ENCODE measurements around the gene CTU2. TPM values are rescaled to one million over a fixed set of nuclear protein-coding genes. Genes with fewer than 3 reads are reported as not detected.

CTU2 gene
- total and polyA plus RNA-seq, 9 donors, result 9.5 to 17.0 (median 12.9) TPM

GRCh38 chr16:88721815-88722755 lies 15.8 kb downstream of the CTU2 start:
- no peak overlapping the region for H3K4me3 ChIP-seq (ENCODE audit: low read length)
- WGBS (ENCODE audit: insufficient coverage), result 91% methylated on average over 61 of the region's 61 CpGs
- DNase-seq, result no peak
- H3K27ac ChIP-seq (ENCODE audit: low read length), result no peak overlapping the region
- peaks cover 81% of the 10 kb centered on the region for H3K36me3 ChIP-seq (ENCODE audit: control insufficient read depth, insufficient read depth, low read length)
- H3K27me3 ChIP-seq (ENCODE audit: control insufficient read depth, insufficient read depth, low read length), result no peaks in the 10 kb centered on the region
- peaks cover 12% of the 10 kb centered on the region for H3K4me1 ChIP-seq (ENCODE audit: control insufficient read depth, insufficient read depth, low read length)
- H3K9me3 ChIP-seq (replicated peaks; ENCODE audit: control insufficient read depth, low read depth, low read length), result no peaks in the 10 kb centered on the region

GRCh38 chr16:88722784-88723506 lies 16.6 kb downstream of the CTU2 start:
- H3K9me3 ChIP-seq (replicated peaks; ENCODE audit: control insufficient read depth, low read depth, low read length), result no peaks in the 10 kb centered on the region
- no peak overlapping the region for H3K4me3 ChIP-seq (ENCODE audit: low read length)
- no peak overlapping the region for H3K27ac ChIP-seq (ENCODE audit: low read length)
- peaks cover 80% of the 10 kb centered on the region for H3K36me3 ChIP-seq (ENCODE audit: control insufficient read depth, insufficient read depth, low read length)
- no peaks in the 10 kb centered on the region for H3K27me3 ChIP-seq (ENCODE audit: control insufficient read depth, insufficient read depth, low read length)
- no peak for DNase-seq
- 87% methylated on average over 37 of the region's 39 CpGs for WGBS (ENCODE audit: insufficient coverage)
- peaks cover 17% of the 10 kb centered on the region for H3K4me1 ChIP-seq (ENCODE audit: control insufficient read depth, insufficient read depth, low read length)

GRCh38 chr16:88723507-88723887 lies 17.2 kb downstream of the CTU2 start:
- peaks cover 75% of the 10 kb centered on the region for H3K36me3 ChIP-seq (ENCODE audit: control insufficient read depth, insufficient read depth, low read length)
- WGBS (ENCODE audit: insufficient coverage), result 93% methylated on average over 7 of the region's 8 CpGs
- no peak overlapping the region for H3K4me3 ChIP-seq (ENCODE audit: low read length)
- peaks cover 20% of the 10 kb centered on the region for H3K4me1 ChIP-seq (ENCODE audit: control insufficient read depth, insufficient read depth, low read length)
- H3K9me3 ChIP-seq (replicated peaks; ENCODE audit: control insufficient read depth, low read depth, low read length), result no peaks in the 10 kb centered on the region
- no peak overlapping the region for H3K27ac ChIP-seq (ENCODE audit: low read length)
- DNase-seq, result no peak
- no peaks in the 10 kb centered on the region for H3K27me3 ChIP-seq (ENCODE audit: control insufficient read depth, insufficient read depth, low read length)

GRCh38 chr16:88723911-88724310 lies 17.6 kb downstream of the CTU2 start:
- no peaks in the 10 kb centered on the region for H3K27me3 ChIP-seq (ENCODE audit: control insufficient read depth, insufficient read depth, low read length)
- peaks cover 18% of the 10 kb centered on the region for H3K4me1 ChIP-seq (ENCODE audit: control insufficient read depth, insufficient read depth, low read length)
- H3K36me3 ChIP-seq (ENCODE audit: control insufficient read depth, insufficient read depth, low read length), result peaks cover 71% of the 10 kb centered on the region
- WGBS (ENCODE audit: insufficient coverage), result 84% methylated on average over 11 of the region's 17 CpGs
- DNase-seq, result no peak
- H3K4me3 ChIP-seq (ENCODE audit: low read length), result no peak overlapping the region
- H3K9me3 ChIP-seq (replicated peaks; ENCODE audit: control insufficient read depth, low read depth, low read length), result no peaks in the 10 kb centered on the region
- H3K27ac ChIP-seq (ENCODE audit: low read length), result no peak overlapping the region

GRCh38 chr16:88724855-88725555 lies 18.7 kb downstream of the CTU2 start:
- DNase-seq, result no peak
- H3K9me3 ChIP-seq (replicated peaks; ENCODE audit: control insufficient read depth, low read depth, low read length), result no peaks in the 10 kb centered on the region
- H3K27ac ChIP-seq (ENCODE audit: low read length), result no peak overlapping the region
- peaks cover 61% of the 10 kb centered on the region for H3K36me3 ChIP-seq (ENCODE audit: control insufficient read depth, insufficient read depth, low read length)
- no peaks in the 10 kb centered on the region for H3K27me3 ChIP-seq (ENCODE audit: control insufficient read depth, insufficient read depth, low read length)
- H3K4me1 ChIP-seq (ENCODE audit: control insufficient read depth, insufficient read depth, low read length), result peaks cover 9% of the 10 kb centered on the region
- no peak overlapping the region for H3K4me3 ChIP-seq (ENCODE audit: low read length)
- 73% methylated on average over 29 of the region's 31 CpGs for WGBS (ENCODE audit: insufficient coverage)

DNA sequence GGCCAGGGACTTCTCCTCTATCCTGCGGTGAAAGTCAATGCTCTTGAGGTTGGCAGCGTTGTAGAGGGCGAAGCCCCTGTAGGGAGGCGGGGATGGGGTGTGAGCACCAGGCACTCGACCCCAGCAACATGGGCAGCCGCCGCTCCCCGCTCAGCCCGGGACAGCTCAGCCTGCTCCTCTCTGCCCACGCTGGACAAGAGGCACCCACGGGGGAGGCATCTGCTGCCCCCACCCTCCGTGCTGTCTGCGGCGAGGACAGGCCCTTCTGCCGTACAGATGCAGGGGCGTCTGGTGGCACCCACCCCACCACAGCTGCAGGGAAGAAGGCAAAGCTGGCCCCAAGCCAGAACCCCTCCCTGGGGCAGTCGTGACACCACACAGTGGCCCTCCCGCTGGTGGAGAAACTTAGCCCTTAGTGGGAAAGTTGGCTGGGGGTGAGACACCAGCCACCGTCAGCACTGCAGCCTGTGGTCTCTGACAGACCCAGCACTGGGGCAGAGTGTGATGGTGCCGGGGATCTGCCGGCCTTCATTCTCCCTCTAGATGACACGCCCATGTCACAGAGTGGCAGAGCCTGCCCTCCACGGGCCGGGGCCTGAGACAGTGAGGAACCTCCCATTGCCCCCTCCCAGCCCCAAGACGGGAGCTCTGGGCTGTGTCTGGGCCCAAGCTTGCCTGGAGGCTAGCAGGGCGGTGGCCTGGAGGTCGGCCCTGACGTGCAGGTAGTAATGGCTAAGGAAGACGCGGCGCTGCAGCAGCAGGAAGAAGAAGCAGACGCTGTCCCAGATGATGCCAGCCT lies 19.5 kb downstream of the CTU2 start:
- H3K4me3 ChIP-seq (ENCODE audit: low read length), result no peak overlapping the region
- no peak for DNase-seq
- peaks cover 13% of the 10 kb centered on the region for H3K4me1 ChIP-seq (ENCODE audit: control insufficient read depth, insufficient read depth, low read length)
- no peaks in the 10 kb centered on the region for H3K9me3 ChIP-seq (replicated peaks; ENCODE audit: control insufficient read depth, low read depth, low read length)
- H3K27me3 ChIP-seq (ENCODE audit: control insufficient read depth, insufficient read depth, low read length), result no peaks in the 10 kb centered on the region
- peaks cover 54% of the 10 kb centered on the region for H3K36me3 ChIP-seq (ENCODE audit: control insufficient read depth, insufficient read depth, low read length)
- H3K27ac ChIP-seq (ENCODE audit: low read length), result no peak overlapping the region
- 74% methylated on average over 26 of the region's 32 CpGs for WGBS (ENCODE audit: insufficient coverage)

DNA sequence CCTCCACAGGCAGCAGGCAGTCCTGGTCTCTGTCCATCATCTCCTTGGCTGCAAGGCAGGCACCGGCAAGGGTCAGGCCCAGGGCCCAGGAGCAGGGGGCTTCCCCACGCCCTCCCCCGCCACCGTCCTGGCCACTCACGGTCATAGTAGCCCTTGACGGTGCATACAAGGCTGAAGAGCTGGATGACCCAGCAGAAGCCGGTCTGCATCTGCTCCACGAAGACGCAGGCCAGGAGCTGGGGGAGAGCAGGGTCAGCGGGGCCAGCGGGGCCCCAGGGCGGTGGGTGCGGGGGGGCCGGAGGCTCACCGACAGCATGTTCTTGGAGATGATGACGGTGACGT lies 20.1 kb downstream of the CTU2 start:
- DNase-seq, result no peak
- H3K4me3 ChIP-seq (ENCODE audit: low read length), result no peak overlapping the region
- peaks cover 48% of the 10 kb centered on the region for H3K36me3 ChIP-seq (ENCODE audit: control insufficient read depth, insufficient read depth, low read length)
- 66% methylated on average over 16 of the region's 17 CpGs for WGBS (ENCODE audit: insufficient coverage)
- no peak overlapping the region for H3K27ac ChIP-seq (ENCODE audit: low read length)
- H3K27me3 ChIP-seq (ENCODE audit: control insufficient read depth, insufficient read depth, low read length), result no peaks in the 10 kb centered on the region
- H3K9me3 ChIP-seq (replicated peaks; ENCODE audit: control insufficient read depth, low read depth, low read length), result no peaks in the 10 kb centered on the region
- peaks cover 19% of the 10 kb centered on the region for H3K4me1 ChIP-seq (ENCODE audit: control insufficient read depth, insufficient read depth, low read length)

- Histone ChIP-seq H3K4me1 (ENCODE audit: control insufficient read depth, insufficient read depth, low read length) (peaks cover 22% of the 10 kb centered on the region), H3K9me3 (replicated peaks; ENCODE audit: control insufficient read depth, low read depth, low read length) (no peaks in the 10 kb centered on the region), H3K27me3 (ENCODE audit: control insufficient read depth, insufficient read depth, low read length) (no peaks in the 10 kb centered on the region), H3K36me3 (ENCODE audit: control insufficient read depth, insufficient read depth, low read length) (peaks cover 43% of the 10 kb centered on the region), H3K27ac (ENCODE audit: low read length) (no peak overlapping the region), H3K4me3 (ENCODE audit: low read length) (no peak overlapping the region)
- 92% methylated on average over 28 of the region's 28 CpGs for WGBS (ENCODE audit: insufficient coverage)
- no peak for DNase-seq
Observed at GRCh38 chr16:88726981-88727380, 20.7 kb downstream of the CTU2 start.

DNA sequence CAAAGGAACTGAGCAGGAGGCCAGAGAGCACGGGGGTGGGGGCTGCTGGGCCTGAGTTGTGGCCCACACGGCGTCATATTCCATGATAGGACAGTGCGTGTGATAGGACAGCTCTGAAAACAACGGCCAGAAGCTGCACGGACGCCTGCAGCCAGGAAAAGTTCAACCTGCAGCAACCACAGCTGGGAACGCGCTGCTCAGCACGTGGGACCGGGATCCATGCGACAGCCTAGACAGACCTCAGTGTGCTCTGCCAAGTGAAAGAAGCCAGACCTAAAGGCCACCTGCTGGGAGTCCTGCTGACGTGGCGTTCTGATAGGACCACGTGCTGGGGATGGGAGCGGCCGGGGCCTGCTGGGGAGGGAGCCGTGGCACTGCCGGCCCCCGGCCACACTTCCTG lies 21.6 kb downstream of the CTU2 start:
- no peaks in the 10 kb centered on the region for H3K9me3 ChIP-seq (replicated peaks; ENCODE audit: control insufficient read depth, low read depth, low read length)
- H3K27me3 ChIP-seq (ENCODE audit: control insufficient read depth, insufficient read depth, low read length), result no peaks in the 10 kb centered on the region
- 30% methylated on average over 19 of the region's 20 CpGs for WGBS (ENCODE audit: insufficient coverage)
- H3K4me1 ChIP-seq (ENCODE audit: control insufficient read depth, insufficient read depth, low read length), result peaks cover 22% of the 10 kb centered on the region
- peaks cover 41% of the 10 kb centered on the region for H3K36me3 ChIP-seq (ENCODE audit: control insufficient read depth, insufficient read depth, low read length)
- no peak overlapping the region for H3K27ac ChIP-seq (ENCODE audit: low read length)
- peak; percentile 67 for DNase-seq
- H3K4me3 ChIP-seq (ENCODE audit: low read length), result no peak overlapping the region

All from muscle of leg (tissue), 11 donors.